Urinary bladder (tissue), 4 donors: ENCODE data around the gene PKD1L1. TPM values are rescaled to one million over a fixed set of nuclear protein-coding genes. Genes with fewer than 3 reads are reported as not detected.
"Not testable (repeated sequence)": the region's sequence is repeated elsewhere in the genome, so short reads cannot be mapped to it uniquely, and the experiment has no call there.

Experiments used
- DNase-seq: peaks from one replicate; pipeline ENCODE4 v3.0.0-alpha.2; 2015; ENCODE audit errors: extremely low spot score
- H3K27ac ChIP-seq: one replicate; pipeline ENCODE4 v1.5.1; 2013; ENCODE audit warnings: low read depth, mild to moderate bottlenecking, moderate library complexity
- H3K36me3 ChIP-seq: one replicate; pipeline ENCODE4 v1.6.1; 2013; ENCODE audit warnings: mild to moderate bottlenecking, moderate library complexity; ENCODE audit not compliant: insufficient read depth
- H3K4me1 ChIP-seq: one replicate; pipeline ENCODE4 v1.6.1; 2013; ENCODE audit warnings: mild to moderate bottlenecking, moderate library complexity; ENCODE audit not compliant: insufficient read depth
- H3K4me3 ChIP-seq: one replicate; pipeline ENCODE4 v1.5.1; 2013; ENCODE audit warnings: low read depth, low read length
- WGBS: extraction: QIAGEN DNeasy Blood & Tissue Kit; methylation state at CpG from one replicate; pipeline ENCODE4 v1.1.7; 2013; 5-methylcytosine and 5-hydroxymethylcytosine counted together
- polyA plus RNA-seq: library from polyadenylated mRNA; stranded (reverse); fragments of 200-250 nt; gene quantifications from one replicate; pipeline ENCODE4 v1.2.3, GENCODE V29; 2013
- total RNA-seq: library from RNA; depleted of rRNA; stranded (reverse); fragments of >200 nt; gene quantifications from one replicate; pipeline ENCODE4 v1.2.3, GENCODE V29; 2014
- donor health status: healthy with polysubstance abuse.
- donor health status: healthy.

The PKD1L1 gene
- total and polyA plus RNA-seq, 2 donors: 0.19 to 1.3 TPM

DNA sequence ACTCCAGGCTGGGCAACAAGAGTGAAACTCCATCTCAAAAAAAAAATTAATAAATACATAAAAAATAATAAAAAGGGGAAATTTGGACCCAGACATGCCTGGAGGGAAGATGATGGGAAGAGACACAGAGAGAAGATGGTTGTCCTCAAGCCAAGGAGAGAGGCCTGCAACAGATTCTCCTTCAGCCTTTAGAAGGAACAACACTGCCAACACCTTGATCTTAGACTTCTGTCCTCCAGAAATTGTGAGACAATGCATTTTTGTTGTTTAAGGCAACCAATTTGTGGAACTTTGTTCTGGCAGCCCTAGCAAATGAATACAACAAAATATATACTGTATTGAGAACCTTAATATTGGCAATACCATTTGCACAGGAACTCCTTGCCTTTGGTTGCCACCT lies 186.1 kb downstream of the PKD1L1 start:
- Histone ChIP-seq H3K4me3 (no peak overlapping the region), H3K36me3 (no peaks in the 10 kb centered on the region), H3K4me1 (no peaks in the 10 kb centered on the region), H3K27ac (no peak overlapping the region)
- DNase-seq: no peak

DNA sequence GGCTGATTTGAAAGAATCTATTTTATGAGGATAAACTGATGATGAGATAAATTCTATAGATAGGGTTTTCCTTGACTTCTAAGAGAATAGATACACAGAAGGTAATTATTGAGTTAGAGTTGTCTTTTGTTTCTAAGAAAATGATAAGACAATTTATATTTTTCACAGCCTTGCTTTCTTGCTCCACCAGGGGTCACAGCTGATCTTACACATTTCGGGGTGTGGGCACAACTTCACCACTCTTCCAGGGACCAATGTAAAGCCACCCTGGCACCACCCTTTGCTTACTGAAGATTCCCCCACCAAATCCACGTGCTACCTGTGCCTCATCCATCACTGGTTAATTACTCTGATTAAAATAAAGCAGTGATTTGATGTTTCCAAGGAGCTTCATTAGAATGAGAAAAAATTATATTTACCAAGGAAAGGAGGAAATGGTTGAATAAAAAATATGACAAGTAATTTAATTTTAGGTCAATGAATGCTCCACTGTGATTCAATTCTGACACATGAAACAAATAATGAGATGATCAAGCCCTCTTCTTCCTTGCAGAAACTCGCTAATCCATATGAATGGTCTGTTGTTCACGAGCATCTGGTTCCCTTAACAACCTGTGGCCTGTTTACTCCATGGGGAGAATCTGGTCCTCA lies 189.1 kb downstream of the PKD1L1 start:
- DNase-seq: no peak
- Histone ChIP-seq H3K36me3 (no peaks in the 10 kb centered on the region), H3K27ac (no peak overlapping the region), H3K4me3 (no peak overlapping the region), H3K4me1 (no peaks in the 10 kb centered on the region)
- 95% methylated on average over 4 of the region's 4 CpGs for WGBS

DNA sequence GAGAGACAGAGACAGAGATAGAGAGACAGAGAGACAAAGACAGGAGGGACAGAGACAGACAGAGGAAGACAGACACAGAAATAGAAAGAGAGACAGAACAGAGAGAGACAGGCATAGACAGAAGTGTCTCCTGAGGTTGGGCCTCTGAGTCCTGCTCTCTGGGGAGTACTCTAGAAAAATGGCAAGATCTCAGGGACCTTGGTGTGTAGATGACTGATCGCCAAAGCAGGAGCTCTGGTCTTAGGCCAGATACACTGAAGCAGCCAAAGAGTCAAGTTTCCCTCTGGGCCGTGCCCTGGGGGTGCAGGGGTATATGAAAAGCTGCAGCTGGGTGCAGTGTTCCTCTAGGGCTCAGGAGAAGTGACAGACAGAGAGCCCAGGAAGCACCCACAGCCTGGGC lies 189.7 kb downstream of the PKD1L1 start:
- Histone ChIP-seq H3K27ac (peak overlapping the region; percentile 47), H3K4me3 (no peak overlapping the region), H3K4me1 (no peaks in the 10 kb centered on the region), H3K36me3 (no peaks in the 10 kb centered on the region)
- DNase-seq: no peak
- WGBS: 82% methylated on average over 2 of the region's 2 CpGs

DNA sequence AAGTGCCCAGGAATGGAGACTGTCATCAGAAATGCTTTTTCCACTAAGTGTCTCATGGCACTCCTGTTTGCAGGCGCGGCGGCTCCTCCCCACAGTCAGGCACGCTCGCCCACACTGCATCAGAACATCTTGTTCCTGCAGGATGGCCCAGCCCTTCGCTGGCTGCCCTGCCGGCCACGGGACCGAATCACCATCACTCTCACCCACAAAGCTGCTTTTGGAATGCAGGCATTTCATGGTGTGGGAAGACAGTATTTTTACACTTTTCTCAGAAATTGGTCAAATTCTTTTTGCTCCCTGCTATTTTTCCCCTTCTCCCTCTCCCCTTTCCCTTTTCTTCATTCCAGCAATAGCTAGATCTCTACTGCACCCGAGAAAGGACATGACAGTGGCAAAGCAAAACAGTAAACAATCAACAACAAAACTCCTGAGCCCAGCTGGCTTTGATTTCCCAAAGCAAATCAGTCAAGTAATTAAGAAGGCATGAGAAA lies 190.3 kb downstream of the PKD1L1 start:
- 65% methylated on average over 10 of the region's 10 CpGs for WGBS
- Histone ChIP-seq H3K36me3 (no peaks in the 10 kb centered on the region), H3K4me1 (no peaks in the 10 kb centered on the region), H3K27ac (peak overlapping the region; percentile 81), H3K4me3 (no peak overlapping the region)
- DNase-seq: no peak

GRCh38 chr7:47756636-47757035 lies 191.6 kb downstream of the PKD1L1 start:
- H3K4me1 ChIP-seq: no peaks in the 10 kb centered on the region
- H3K27ac ChIP-seq: no peak overlapping the region
- H3K4me3 ChIP-seq: no peak overlapping the region
- 94% methylated on average over 4 of the region's 4 CpGs for WGBS
- no peaks in the 10 kb centered on the region for H3K36me3 ChIP-seq
- no peak for DNase-seq

GRCh38 chr7:47755248-47755647 lies 193.0 kb downstream of the PKD1L1 start:
- 52% methylated on average over 3 of the region's 3 CpGs for whole genome bisulfite sequencing
- no peaks in the 10 kb centered on the region for H3K4me1 ChIP-seq
- H3K36me3 ChIP-seq: no peaks in the 10 kb centered on the region
- no peak overlapping the region for H3K4me3 ChIP-seq
- DNase-seq: no peak
- no peak overlapping the region for H3K27ac ChIP-seq

DNA sequence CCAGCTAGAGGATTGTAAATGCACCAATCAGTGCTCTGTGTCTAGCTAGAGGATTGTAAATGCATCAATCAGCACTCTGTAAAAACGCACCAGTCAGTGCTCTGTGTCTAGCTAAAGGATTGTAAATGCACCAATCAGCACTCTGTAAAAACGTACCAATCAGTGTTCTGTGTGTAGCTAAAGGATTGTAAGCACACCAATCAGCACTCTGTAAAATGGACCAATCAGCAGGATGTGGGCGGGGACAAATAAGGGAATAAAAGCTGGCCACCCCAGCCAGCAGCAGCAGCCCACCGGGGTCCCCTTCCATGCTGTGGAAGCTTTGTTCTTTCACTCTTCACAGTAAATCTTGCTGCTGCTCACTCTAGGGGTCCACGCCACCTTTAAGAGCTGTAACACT lies 196.5 kb downstream of the PKD1L1 start:
- H3K4me3 ChIP-seq, DNase-seq, H3K4me1 ChIP-seq, H3K27ac ChIP-seq, H3K36me3 ChIP-seq: not testable (repeated sequence)
- WGBS: 75% methylated on average over 5 of the region's 5 CpGs

GRCh38 chr7:47751043-47751442 lies 197.2 kb downstream of the PKD1L1 start:
- H3K4me3 ChIP-seq: no peak overlapping the region
- DNase-seq: no peak
- H3K4me1 ChIP-seq: no peaks in the 10 kb centered on the region
- WGBS: 46% methylated on average over 5 of the region's 5 CpGs
- no peaks in the 10 kb centered on the region for H3K36me3 ChIP-seq
- no peak overlapping the region for H3K27ac ChIP-seq

- DNase-seq: no peak
- no peak overlapping the region for H3K27ac ChIP-seq
- H3K4me1 ChIP-seq: no peaks in the 10 kb centered on the region
- no peaks in the 10 kb centered on the region for H3K36me3 ChIP-seq
- WGBS: 74% methylated on average over 7 of the region's 7 CpGs
- H3K4me3 ChIP-seq: no peak overlapping the region
Measured at GRCh38 chr7:47748041-47748440, 200.2 kb downstream of the PKD1L1 start.

GRCh38 chr7:47747160-47747559 lies 201.1 kb downstream of the PKD1L1 start:
- no peak for DNase-seq
- H3K4me3 ChIP-seq: no peak overlapping the region
- H3K4me1 ChIP-seq: no peaks in the 10 kb centered on the region
- H3K27ac ChIP-seq: no peak overlapping the region
- 83% methylated on average over 6 of the region's 6 CpGs for WGBS
- H3K36me3 ChIP-seq: no peaks in the 10 kb centered on the region

DNA sequence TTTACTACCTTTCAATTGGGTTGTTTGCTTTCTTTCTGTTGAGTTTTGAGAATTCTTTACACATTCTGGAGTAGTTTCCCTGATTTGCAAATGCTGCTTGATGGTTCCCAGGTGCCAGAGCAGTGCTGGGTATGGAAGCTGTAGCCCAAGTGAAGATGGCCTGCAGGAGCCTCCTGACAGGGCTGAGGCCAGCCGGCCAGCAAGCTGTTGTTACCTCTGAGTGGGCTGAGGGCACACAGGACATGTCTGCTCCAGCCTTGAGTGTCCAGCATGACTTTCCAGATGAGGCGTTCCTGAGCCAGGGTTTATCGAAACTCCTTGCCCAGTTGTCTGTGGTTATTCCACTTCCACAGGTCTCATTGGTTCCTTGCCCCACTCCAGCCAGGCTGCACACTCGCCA lies 201.8 kb downstream of the PKD1L1 start:
- Histone ChIP-seq H3K4me1 (no peaks in the 10 kb centered on the region), H3K27ac (no peak overlapping the region), H3K4me3 (no peak overlapping the region), H3K36me3 (no peaks in the 10 kb centered on the region)
- 73% methylated on average over 4 of the region's 4 CpGs for WGBS
- DNase-seq: no peak

DNA sequence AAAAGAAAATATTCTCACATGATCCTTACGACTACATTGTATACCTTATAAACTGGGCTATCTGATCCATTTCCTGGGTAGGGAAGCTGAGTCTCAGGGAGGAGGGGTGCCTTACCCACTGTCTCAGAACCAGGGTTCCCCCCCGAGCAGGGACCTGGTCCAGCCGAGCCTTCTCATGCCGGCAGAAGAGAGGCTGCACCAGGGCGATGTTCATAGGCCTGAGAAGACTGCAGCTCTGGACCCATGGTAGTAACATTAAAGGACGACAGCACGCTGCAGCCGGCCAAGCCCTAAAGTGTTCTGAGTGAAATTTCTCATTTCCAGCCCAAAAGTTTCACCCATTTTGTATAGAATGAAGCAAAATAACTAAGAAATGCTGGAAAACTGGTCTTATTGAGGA lies 203.4 kb downstream of the PKD1L1 start:
- Histone ChIP-seq H3K4me3 (no peak overlapping the region), H3K36me3 (no peaks in the 10 kb centered on the region), H3K27ac (no peak overlapping the region), H3K4me1 (no peaks in the 10 kb centered on the region)
- DNase-seq: no peak
- 96% methylated on average over 8 of the region's 8 CpGs for WGBS

DNA sequence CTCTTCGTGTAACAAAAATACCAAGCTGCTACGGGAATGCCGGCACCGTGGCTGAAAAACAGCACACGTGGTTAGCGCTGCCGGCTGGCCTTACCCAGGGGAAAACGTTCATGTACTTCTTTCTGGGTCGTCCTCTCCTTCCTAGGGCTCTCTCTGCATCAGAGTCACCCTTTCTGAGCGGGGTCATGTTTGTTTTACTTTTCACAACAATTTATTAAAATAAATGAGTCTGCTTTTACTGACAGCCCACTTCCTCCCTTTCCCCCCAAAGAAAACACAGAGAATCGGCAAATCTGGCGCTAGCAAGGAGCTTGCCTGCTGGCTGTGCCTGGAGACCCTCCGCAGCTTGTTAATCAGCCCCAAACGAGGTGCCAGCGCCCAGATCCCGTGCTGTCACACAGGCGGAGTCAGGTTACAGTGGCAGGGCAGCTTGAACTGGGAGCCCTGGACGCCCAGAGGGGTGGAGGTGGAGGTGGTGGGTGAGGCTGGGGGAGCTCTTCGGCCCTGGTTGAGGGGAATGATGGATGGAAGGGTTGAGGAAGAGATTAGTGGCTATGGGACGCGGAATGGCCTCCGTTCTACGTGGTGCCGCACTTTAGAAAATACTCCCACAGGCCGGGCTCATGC lies 204.2 kb downstream of the PKD1L1 start:
- Histone ChIP-seq H3K27ac (no peak overlapping the region), H3K4me3 (no peak overlapping the region), H3K4me1 (no peaks in the 10 kb centered on the region), H3K36me3 (no peaks in the 10 kb centered on the region)
- DNase-seq: no peak
- 68% methylated on average over 25 of the region's 25 CpGs for WGBS

GRCh38 chr7:47741984-47742383 lies 206.3 kb downstream of the PKD1L1 start:
- H3K36me3 ChIP-seq: no peaks in the 10 kb centered on the region
- no peak overlapping the region for H3K27ac ChIP-seq
- H3K4me3 ChIP-seq: no peak overlapping the region
- H3K4me1 ChIP-seq: no peaks in the 10 kb centered on the region
- whole genome bisulfite sequencing: 70% methylated on average over 6 of the region's 6 CpGs
- DNase-seq: no peak
